HCT116 (cell line): ENCODE measurements around the gene AHR. TPM values are rescaled to one million over a fixed set of nuclear protein-coding genes. Genes with fewer than 3 reads are reported as not detected.
A peak's percentile ranks its signal among the peaks of the same experiment; 100 is the strongest.

Experiments
- ATAC-seq: fragments of 200-7000 bp; cut with Tn5 transposase; 2 replicates; pipeline ENCODE4 v1.9.1; 2020; ENCODE audit warnings: mild to moderate bottlenecking, moderate library complexity
- BruUV-seq: library from RNA; stranded (reverse); fragments of 400-500 nt; replicated peaks from 2 replicates; lab custom pipeline; 2021; lab: Mats Ljungman, UMichigan
- CTCF ChIA-PET: fragments of 300-600 bp; sonication (Branson Sonifier 250); formaldehyde crosslinking; loops from one replicate; lab custom pipeline; 2021; ENCODE audit warnings: antibody characterized with exemption; lab: Charles Lee
- POLR2A ChIA-PET: fragments of 300-600, 350-600 bp; sonication (Branson Sonifier 250); formaldehyde crosslinking; loops from one replicate; lab custom pipeline; 2021; ENCODE audit warnings: antibody characterized with exemption; lab: Charles Lee
- RAD21 ChIA-PET, 2 experiments: fragments of 300-600 bp; sonication (Branson Sonifier 250); formaldehyde crosslinking; loops; one replicate each; lab custom pipeline; 2023; ENCODE audit warnings: low total read pairs in 2 of 2; ENCODE audit not compliant: uncharacterized antibody in 2 of 2, unreplicated experiment in 2 of 2, low non-redundant PET in 1 of 2; lab: Charles Lee
- DNase-seq: peaks from one replicate; pipeline ENCODE4 v3.0.0-alpha.2; 2010; ENCODE audit warnings: low read depth, low spot score
- H2AFZ ChIP-seq: fragments of 200-600 bp; shearing (Covaris generic), sonication (generic); 2 replicates; pipeline ENCODE4 v1.6.1; 2017; ENCODE audit warnings: low read depth, mixed run types, mixed read lengths, antibody characterized with exemption, low read length; ENCODE audit not compliant: poor library complexity, severe bottlenecking
- H3K27ac ChIP-seq: 2 replicates; pipeline ENCODE4 v1.5.1; 2012; ENCODE audit warnings: low read depth, low read length
- H3K27me3 ChIP-seq: fragments of 200-600 bp; sonication (generic); 2 replicates; pipeline ENCODE4 v1.6.1; 2016; ENCODE audit warnings: mixed run types, low read length, mixed read lengths; ENCODE audit not compliant: insufficient read depth
- H3K36me3 ChIP-seq, 2 experiments: fragments of 200-500 bp in 1 of 2; fragments of 200-600 bp in 1 of 2; sonication (Bioruptor generic) in 1 of 2; sonication (generic) in 1 of 2; 2 replicates each; pipeline versions ENCODE4 v1.5.1 to v1.6.1; 2014 to 2016; ENCODE audit warnings: low read length in 2 of 2, inconsistent platforms in 1 of 2, mixed read lengths in 1 of 2, mixed run types in 1 of 2; ENCODE audit not compliant: insufficient read depth in 2 of 2, control insufficient read depth in 1 of 2
- H3K4me1 ChIP-seq, 2 experiments: fragments of 200-600 bp in 1 of 2; sonication (generic) in 1 of 2; 2 replicates each; pipeline versions ENCODE4 v1.5.1 to v1.6.1; 2012 to 2017; ENCODE audit warnings: low read length in 2 of 2, inconsistent platforms in 1 of 2, mild to moderate bottlenecking in 1 of 2, mixed read lengths in 1 of 2, mixed run types in 1 of 2, moderate library complexity in 1 of 2; ENCODE audit not compliant: insufficient read depth in 2 of 2, control insufficient read depth in 1 of 2
- H3K4me2 ChIP-seq: fragments of 200-600 bp; sonication (generic); 2 replicates; pipeline ENCODE4 v1.6.1; 2017; ENCODE audit warnings: mixed run types, low read length, mixed read lengths
- H3K4me3 ChIP-seq, 2 experiments: fragments of 200-600 bp in 1 of 2; sonication (generic) in 1 of 2; replicated peaks in 1 of 2; 2 replicates each; pipeline ENCODE4 v1.5.1; 2011 to 2016; ENCODE audit warnings: low read length in 2 of 2, control low read depth in 1 of 2, low read depth in 1 of 2, mild to moderate bottlenecking in 1 of 2, mixed read lengths in 1 of 2, mixed run types in 1 of 2
- H3K79me2 ChIP-seq: fragments of 200-600 bp; sonication (generic); 2 replicates; pipeline ENCODE4 v1.6.1; 2017; ENCODE audit warnings: mild to moderate bottlenecking, mixed run types, low read length, moderate library complexity, mixed read lengths; ENCODE audit not compliant: insufficient read depth
- H3K9ac ChIP-seq: fragments of 200-600 bp; sonication (generic); 2 replicates; pipeline ENCODE4 v1.6.1; 2016; ENCODE audit warnings: low read length, mixed read lengths
- H3K9me2 ChIP-seq: fragments of 200-600 bp; sonication (generic), shearing (Covaris generic); 2 replicates; pipeline ENCODE4 v1.6.1; 2017; ENCODE audit warnings: mixed run types, mild to moderate bottlenecking, moderate library complexity; ENCODE audit not compliant: insufficient read depth
- H3K9me3 ChIP-seq, 2 experiments: fragments of 200-500 bp in 1 of 2; fragments of 200-600 bp in 1 of 2; sonication (Bioruptor generic) in 1 of 2; sonication (generic) in 1 of 2; 2 replicates each; pipeline ENCODE4 v1.6.1; 2014 to 2017; ENCODE audit warnings: low read length in 2 of 2, mixed read lengths in 2 of 2, inconsistent platforms in 1 of 2, low read depth in 1 of 2, mild to moderate bottlenecking in 1 of 2, mixed run types in 1 of 2, moderate library complexity in 1 of 2; ENCODE audit not compliant: control insufficient read depth in 1 of 2, insufficient read depth in 1 of 2
- H4K20me1 ChIP-seq: fragments of 200-600 bp; sonication (generic), shearing (Covaris generic); 2 replicates; pipeline ENCODE4 v1.6.1; 2017; ENCODE audit warnings: mixed run types, mild to moderate bottlenecking, moderate library complexity; ENCODE audit not compliant: insufficient read depth
- CTCF ChIP-seq, 3 experiments: fragments of 200-600 bp in 1 of 3; sonication (generic) in 1 of 3; IDR thresholded peaks in 2 of 3; conservative IDR thresholded peaks in 1 of 3; 2 replicates each; pipeline ENCODE4 v1.5.1; 2012 to 2017; ENCODE audit warnings: low read depth in 2 of 3, low read length in 2 of 3, antibody characterized with exemption in 1 of 3, borderline replicate concordance in 1 of 3, control low read depth in 1 of 3, mild to moderate bottlenecking in 1 of 3, mixed read lengths in 1 of 3, mixed run types in 1 of 3, moderate library complexity in 1 of 3; ENCODE audit not compliant: insufficient read depth in 1 of 3
- EGR1 ChIP-seq: IDR thresholded peaks from 2 replicates; pipeline ENCODE4 v1.6.1; 2012; ENCODE audit warnings: low read depth
- ELF1 ChIP-seq: IDR thresholded peaks from 2 replicates; pipeline ENCODE4 v1.6.1; 2012; ENCODE audit warnings: low read depth, borderline replicate concordance
- FOSL1 ChIP-seq: IDR thresholded peaks from 2 replicates; pipeline ENCODE4 v1.6.1; 2012; ENCODE audit warnings: low read depth
- MAX ChIP-seq: IDR thresholded peaks from 2 replicates; pipeline ENCODE4 v1.6.1; 2012
- POLR2AphosphoS5 ChIP-seq: IDR thresholded peaks from 2 replicates; pipeline ENCODE4 v1.6.1; 2011; ENCODE audit warnings: mild to moderate bottlenecking, low read depth, low read length, moderate library complexity
- SIN3A ChIP-seq: IDR thresholded peaks from 2 replicates; pipeline ENCODE4 v1.6.1; 2012; ENCODE audit warnings: low read depth
- SP1 ChIP-seq: IDR thresholded peaks from 2 replicates; pipeline ENCODE4 v1.6.1; 2012; ENCODE audit warnings: low read depth
- SRF ChIP-seq: IDR thresholded peaks from 2 replicates; pipeline ENCODE4 v1.6.1; 2012; ENCODE audit warnings: low read depth
- YY1 ChIP-seq: IDR thresholded peaks from 2 replicates; pipeline ENCODE4 v1.6.1; 2011; ENCODE audit warnings: low read length, low read depth, moderate library complexity, mild to moderate bottlenecking; ENCODE audit not compliant: insufficient replicate concordance; ENCODE audit errors: extremely low read depth
- ZFX ChIP-seq: fragments of 450-650 bp; IDR thresholded peaks from 2 replicates; pipeline ENCODE4 v1.6.1; 2017
- ZNF274 ChIP-seq: fragments of 200-500 bp; sonication (Bioruptor generic); IDR thresholded peaks from 2 replicates; pipeline ENCODE4 v1.6.1; 2014; ENCODE audit warnings: mild to moderate bottlenecking, low read depth, low read length, inconsistent platforms
- intact Hi-C: fragments of 100-400 bp; cut with micrococcal nuclease; formaldehyde crosslinking; loops from 2 replicates; pipeline ENCODE4 v1.10.0; 2022
- total RNA-seq: library from RNA; stranded (reverse); gene quantifications from one replicate; pipeline ENCODE4 v1.2.1, GENCODE V29; 2021; ENCODE audit not compliant: unreplicated experiment

The AHR gene
- total RNA-seq, 1 experiment from 2014 or later = 29.7 TPM

GRCh38 chr7:17371671-17372524 lies 73.4 kb downstream of the AHR start (continued):
- TF ChIP-seq ELF1 (no peak), YY1 (no peak), SIN3A (0 out of 2 replicates have a peak, but pooled peaks have one; percentile 25), MAX (peak; percentile 43), CTCF (IDR thresholded peaks at IDR 0.05 in 2 of 3, conservative IDR thresholded peaks at IDR 0.05 in 1 of 3; ENCODE audit: borderline replicate concordance in 1 of 3, insufficient read depth in 1 of 3, low read depth in 2 of 3, low read length in 2 of 3) (no peak), SRF (no peak), ZFX (no peak), EGR1 (no peak), POLR2AphosphoS5 (no peak), SP1 (peak; percentile 50), ZNF274 (no peak)

GRCh38 chr7:17374157-17374556 lies 75.7 kb downstream of the AHR start:
- intact Hi-C loops = no loop called here
- Histone ChIP-seq H3K36me3 (no peaks in the 10 kb centered on the region), H2AFZ (no peak overlapping the region), H3K79me2 (no peaks in the 10 kb centered on the region), H3K4me3 (no peak overlapping the region), H3K9ac (no peak overlapping the region), H3K4me1 (peaks cover 28 to 37% of the 10 kb centered on the region in 2 experiments), H3K27me3 (no peaks in the 10 kb centered on the region), H3K27ac (no peak overlapping the region), H3K4me2 (no peak overlapping the region), H3K9me2 (no peaks in the 10 kb centered on the region), H4K20me1 (no peaks in the 10 kb centered on the region), H3K9me3 (no peaks in the 10 kb centered on the region)
- no peak for DNase-seq
- ChIA-PET POLR2A (no interaction called here), CTCF (no interaction called here), RAD21 (no interaction called here)
- no peak for ATAC-seq
- BruUV-seq = no TSS peak
- TF ChIP-seq FOSL1 = no peak
